IMR-90 (cell line): ENCODE results near the gene HAGHL. TPM values are rescaled to one million over a fixed set of nuclear protein-coding genes. Genes with fewer than 3 reads are reported as not detected.

Source experiments
- ATAC-seq: fragments of 200-7000 bp; cut with Tn5 transposase; 2 replicates; pipeline ENCODE4 v1.9.1; 2020; ENCODE audit warnings: low read depth, mild to moderate bottlenecking, moderate library complexity
- BruUV-seq: library from RNA; stranded (reverse); fragments of 400-500 nt; replicated peaks from 2 replicates; lab custom pipeline; 2021; lab: Mats Ljungman, UMichigan
- CTCF ChIA-PET: fragments of 300-600 bp; formaldehyde crosslinking; extraction: SDS; loops from one replicate; lab custom pipeline; 2021; ENCODE audit warnings: antibody characterized with exemption; lab: Yijun Ruan, JAX
- POLR2A ChIA-PET: fragments of 300-600 bp; sonication (Branson Sonifier 250); formaldehyde crosslinking; loops from one replicate; lab custom pipeline; 2022; ENCODE audit warnings: antibody characterized with exemption; ENCODE audit not compliant: unreplicated experiment; lab: Charles Lee
- DNase-seq: peaks from one replicate; pipeline ENCODE4 v3.0.0; 2013
- H2AFZ ChIP-seq: replicated peaks from 2 replicates; pipeline ENCODE3; 2013; ENCODE audit warnings: low read length, mild to moderate bottlenecking; ENCODE audit not compliant: poor library complexity
- H2AK5ac ChIP-seq: 2 replicates; pipeline ENCODE4 v1.6.1; 2013; ENCODE audit warnings: low read depth, low read length, inconsistent platforms
- H2AK9ac ChIP-seq: replicated peaks from 2 replicates; pipeline ENCODE3; 2013; ENCODE audit warnings: mild to moderate bottlenecking, low read depth, low read length, moderate library complexity; ENCODE audit not compliant: poor library complexity
- H2BK120ac ChIP-seq: 2 replicates; pipeline ENCODE4 v1.6.1; 2013; ENCODE audit warnings: low read depth, low read length, inconsistent platforms
- H2BK15ac ChIP-seq: 3 replicates; pipeline ENCODE4 v1.6.1; 2013; ENCODE audit warnings: low read depth, low read length, inconsistent platforms
- H2BK20ac ChIP-seq: 2 replicates; pipeline ENCODE4 v1.6.1; 2013; ENCODE audit warnings: low read depth, mild to moderate bottlenecking, inconsistent platforms, low read length, moderate library complexity
- H2BK5ac ChIP-seq: 2 replicates; pipeline ENCODE4 v1.6.1; 2013; ENCODE audit warnings: mild to moderate bottlenecking, low read depth, low read length, inconsistent platforms; ENCODE audit not compliant: poor library complexity, severe bottlenecking
- H3K14ac ChIP-seq: replicated peaks from 2 replicates; pipeline ENCODE4 v1.6.1; 2013; ENCODE audit warnings: low read depth, low read length, inconsistent platforms
- H3K18ac ChIP-seq: 2 replicates; pipeline ENCODE4 v1.6.1; 2013; ENCODE audit warnings: low read depth, low read length, control low read depth
- H3K23ac ChIP-seq: 2 replicates; pipeline ENCODE4 v1.6.1; 2013; ENCODE audit warnings: low read depth, low read length, inconsistent platforms
- H3K27ac ChIP-seq: 2 replicates; pipeline ENCODE4 v1.5.1; 2013; ENCODE audit warnings: mild to moderate bottlenecking, control low read depth, low read length; ENCODE audit not compliant: insufficient read depth
- H3K27me3 ChIP-seq: 2 replicates; pipeline ENCODE4 v1.6.1; 2013; ENCODE audit warnings: low read length; ENCODE audit not compliant: control insufficient read depth, insufficient read depth
- H3K36me3 ChIP-seq: 2 replicates; pipeline ENCODE4 v1.6.1; 2013; ENCODE audit warnings: low read length, mixed read lengths; ENCODE audit not compliant: control insufficient read depth, insufficient read depth
- H3K4ac ChIP-seq: 2 replicates; pipeline ENCODE4 v1.6.1; 2013; ENCODE audit warnings: low read depth, low read length, inconsistent platforms
- H3K4me1 ChIP-seq: 2 replicates; pipeline ENCODE4 v1.6.1; 2013; ENCODE audit warnings: low read length, mixed read lengths; ENCODE audit not compliant: control insufficient read depth, insufficient read depth
- H3K4me2 ChIP-seq: 2 replicates; pipeline ENCODE4 v1.6.1; 2013; ENCODE audit warnings: low read depth, mild to moderate bottlenecking, control low read depth, low read length, moderate library complexity
- H3K4me3 ChIP-seq: 2 replicates; pipeline ENCODE4 v1.5.1; 2013; ENCODE audit warnings: low read depth, mild to moderate bottlenecking, control low read depth, low read length, moderate library complexity; ENCODE audit not compliant: insufficient read depth
- H3K56ac ChIP-seq: 2 replicates; pipeline ENCODE4 v1.6.1; 2013; ENCODE audit warnings: low read length, inconsistent platforms; ENCODE audit not compliant: insufficient read depth; ENCODE audit errors: extremely low read depth
- H3K79me1 ChIP-seq, 2 experiments: 2 replicates each; pipeline ENCODE4 v1.6.1; 2013; ENCODE audit warnings: low read length in 2 of 2, inconsistent platforms in 1 of 2, low read depth in 1 of 2
- H3K9ac ChIP-seq: 2 replicates; pipeline ENCODE4 v1.6.1; 2013; ENCODE audit warnings: low read depth, low read length, control low read depth
- H3K9me1 ChIP-seq: 2 replicates; pipeline ENCODE4 v1.6.1; 2013; ENCODE audit warnings: low read length, inconsistent platforms; ENCODE audit not compliant: insufficient read depth
- H3K9me3 ChIP-seq: 2 replicates; pipeline ENCODE4 v1.6.1; 2013; ENCODE audit warnings: low read length; ENCODE audit not compliant: control insufficient read depth, insufficient read depth
- H4K20me1 ChIP-seq: 2 replicates; pipeline ENCODE4 v1.6.1; 2013; ENCODE audit warnings: low read length, inconsistent platforms; ENCODE audit not compliant: insufficient read depth
- H4K5ac ChIP-seq: 2 replicates; pipeline ENCODE4 v1.6.1; 2013; ENCODE audit warnings: mild to moderate bottlenecking, low read depth, low read length, control low read depth
- H4K8ac ChIP-seq, 2 experiments: 2 replicates each; pipeline ENCODE4 v1.6.1; 2013; ENCODE audit warnings: low read depth in 2 of 2, low read length in 2 of 2, control low read depth in 1 of 2, inconsistent platforms in 1 of 2
- H4K91ac ChIP-seq: 2 replicates; pipeline ENCODE4 v1.6.1; 2013; ENCODE audit warnings: low read depth, low read length, inconsistent platforms; ENCODE audit not compliant: insufficient read depth
- BHLHE40 ChIP-seq: fragments of 150-350 bp; IDR thresholded peaks from 2 replicates; pipeline ENCODE4 v1.6.1; 2016; ENCODE audit warnings: mild to moderate bottlenecking, low read depth, low read length
- FOS ChIP-seq: fragments of 150-350 bp; IDR thresholded peaks from 2 replicates; pipeline ENCODE4 v1.6.1; 2016; ENCODE audit warnings: low read depth, low read length
- MAFK ChIP-seq: IDR thresholded peaks from 2 replicates; pipeline ENCODE4 v1.6.1; 2012; ENCODE audit warnings: low read depth, low read length, improper control_type of control experiment
- MXI1 ChIP-seq: IDR thresholded peaks from 2 replicates; pipeline ENCODE4 v1.6.1; 2012; ENCODE audit warnings: low read depth, mild to moderate bottlenecking, low read length, moderate library complexity, borderline replicate concordance
- RAD21 ChIP-seq: IDR thresholded peaks from 2 replicates; pipeline ENCODE4 v1.6.1; 2012; ENCODE audit warnings: low read length, improper control_type of control experiment
- RCOR1 ChIP-seq: IDR thresholded peaks from 2 replicates; pipeline ENCODE4 v1.6.1; 2012; ENCODE audit warnings: mild to moderate bottlenecking, low read length, improper control_type of control experiment; ENCODE audit not compliant: insufficient replicate concordance
- RFX5 ChIP-seq: IDR thresholded peaks from 2 replicates; pipeline ENCODE4 v1.8.0; 2012; ENCODE audit warnings: low read depth, mild to moderate bottlenecking, low read length, moderate library complexity
- SMC3 ChIP-seq: fragments of 150-350 bp; IDR thresholded peaks from 2 replicates; pipeline ENCODE4 v1.6.1; 2016; ENCODE audit warnings: low read depth, mild to moderate bottlenecking, antibody characterized with exemption, low read length, moderate library complexity
- WGBS, 2 experiments: methylation state at CpG; one replicate each; pipeline versions ENCODE4 v1.1.5 to v1.1.7; 2013; ENCODE audit warnings: missing lambda C conversion rate in 2 of 2; ENCODE audit not compliant: insufficient read length in 1 of 2; ENCODE audit errors: extremely low coverage in 2 of 2; 5-methylcytosine and 5-hydroxymethylcytosine counted together
- dilution Hi-C: fragments of 300-500 bp; cut with HindIII; formaldehyde crosslinking; loops from one replicate; pipeline ENCODE4 v1.14.3; 2018; ENCODE audit warnings: low sequenced_read_pairs; ENCODE audit not compliant: unreplicated experiment
- in situ Hi-C: fragments of 300-500 bp; cut with MboI; formaldehyde crosslinking; loops from 3 replicates; pipeline ENCODE4 v1.14.3; 2019; ENCODE audit warnings: low sequenced_read_pairs, inconsistent platforms, mixed read lengths
- intact Hi-C: fragments of 100-400 bp; cut with micrococcal nuclease; formaldehyde crosslinking; loops from 2 replicates; pipeline ENCODE4 v1.10.0; 2022
- polyA plus RNA-seq, 3 experiments: library from polyadenylated mRNA; depleted of rRNA; stranded (reverse); fragments of >200 nt; gene quantifications; 2 replicates each; pipeline ENCODE4 v1.2.3, GENCODE V29; 2012; ENCODE audit warnings: low replicate concordance in 1 of 3
- total RNA-seq: library from RNA; depleted of rRNA; stranded (reverse); fragments of >200 nt; gene quantifications from 2 replicates; pipeline ENCODE4 v1.2.3, GENCODE V29; 2012
- TF ChIP-seq, protein P1 (sequence below): fragments of 150-350 bp; IDR thresholded peaks from 2 replicates; pipeline ENCODE4 v1.6.1; 2017; ENCODE audit warnings: mild to moderate bottlenecking, antibody characterized with exemption, low read length, low read depth
- TF ChIP-seq, protein P2 (sequence below): fragments of 150-350 bp; IDR thresholded peaks from 2 replicates; pipeline ENCODE4 v1.6.1; 2016; ENCODE audit warnings: low read depth, mild to moderate bottlenecking, low read length, moderate library complexity, borderline replicate concordance

HAGHL gene
- total and polyA plus RNA-seq, 2 of the 4 experiments (the other 2 are of a cell fraction) = 3.0 to 12.5 TPM

DNA sequence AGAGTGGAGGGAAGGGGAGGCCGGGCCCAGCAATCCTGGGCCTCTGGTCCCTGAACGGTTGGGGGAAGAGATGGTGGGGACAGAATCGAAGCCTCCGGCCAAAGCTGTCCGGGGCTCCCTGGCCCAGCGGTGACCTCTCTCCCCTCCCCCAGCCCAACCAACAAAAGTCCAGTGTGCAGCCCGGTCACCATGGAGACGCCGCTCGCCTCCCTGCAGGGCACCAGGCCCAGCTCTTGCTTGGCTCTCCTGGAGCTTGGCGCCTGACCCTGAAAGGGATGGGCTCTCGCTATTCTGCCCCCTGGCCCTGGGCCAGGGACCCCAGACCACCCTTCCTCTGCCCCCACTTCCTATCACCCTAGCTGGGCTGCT lies 10.7 kb upstream of the HAGHL start:
- no peak overlapping the region for H4K5ac ChIP-seq
- H2AFZ ChIP-seq = peak overlapping the region; percentile 77
- H3K14ac ChIP-seq = no peak overlapping the region
- no peak overlapping the region for H2AK5ac ChIP-seq
- WGBS, 2 experiments = 31% methylated on average over 4 of the region's 12 CpGs; no CpG with 5 or more reads in 1 of the 2 experiments
- H3K18ac ChIP-seq = no peak overlapping the region
- peaks cover 7% of the 10 kb centered on the region for H4K20me1 ChIP-seq
- peaks cover 15% of the 10 kb centered on the region for H3K4me1 ChIP-seq
- DNase-seq = no peak
- H3K9ac ChIP-seq = peak overlapping the region; percentile 51; the same call in 1 of the 2 replicates
- no peak overlapping the region for H2BK5ac ChIP-seq
- no peak overlapping the region for H3K56ac ChIP-seq
- no peak overlapping the region for H2BK20ac ChIP-seq
- in situ Hi-C loops = loop anchor here (25.0 kb wide), 1 partner anchor 346 kb away; the partner anchor contains the start of gene SSTR5
- 0 out of 2 replicates have a peak overlapping the region, but pooled peaks have one; percentile 52 for H3K4ac ChIP-seq
- intact Hi-C loops = no loop called here
- no peaks in the 10 kb centered on the region for H3K9me1 ChIP-seq
- ChIA-PET POLR2A (no interaction called here), CTCF (no interaction called here)
- peaks cover 13 to 23% of the 10 kb centered on the region in 2 experiments for H3K79me1 ChIP-seq
- dilution Hi-C loops = no loop called here
- H3K9me3 ChIP-seq = no peaks in the 10 kb centered on the region
- H3K27ac ChIP-seq = no peak overlapping the region
- ATAC-seq = no peak
- no peak overlapping the region for H2BK120ac ChIP-seq
- no TSS peak for BruUV-seq
- H4K91ac ChIP-seq = no peak overlapping the region
- peak overlapping the region; percentile 94 for H2AK9ac ChIP-seq
- TF ChIP-seq FOS (no peak), MAFK (no peak), BHLHE40 (no peak), SMC3 (no peak), RFX5 (no peak), MXI1 (no peak), RAD21 (no peak), RCOR1 (no peak)
- TF ChIP-seq, protein P1, sequence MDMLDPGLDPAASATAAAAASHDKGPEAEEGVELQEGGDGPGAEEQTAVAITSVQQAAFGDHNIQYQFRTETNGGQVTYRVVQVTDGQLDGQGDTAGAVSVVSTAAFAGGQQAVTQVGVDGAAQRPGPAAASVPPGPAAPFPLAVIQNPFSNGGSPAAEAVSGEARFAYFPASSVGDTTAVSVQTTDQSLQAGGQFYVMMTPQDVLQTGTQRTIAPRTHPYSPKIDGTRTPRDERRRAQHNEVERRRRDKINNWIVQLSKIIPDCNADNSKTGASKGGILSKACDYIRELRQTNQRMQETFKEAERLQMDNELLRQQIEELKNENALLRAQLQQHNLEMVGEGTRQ = no peak
- TF ChIP-seq, protein P2, sequence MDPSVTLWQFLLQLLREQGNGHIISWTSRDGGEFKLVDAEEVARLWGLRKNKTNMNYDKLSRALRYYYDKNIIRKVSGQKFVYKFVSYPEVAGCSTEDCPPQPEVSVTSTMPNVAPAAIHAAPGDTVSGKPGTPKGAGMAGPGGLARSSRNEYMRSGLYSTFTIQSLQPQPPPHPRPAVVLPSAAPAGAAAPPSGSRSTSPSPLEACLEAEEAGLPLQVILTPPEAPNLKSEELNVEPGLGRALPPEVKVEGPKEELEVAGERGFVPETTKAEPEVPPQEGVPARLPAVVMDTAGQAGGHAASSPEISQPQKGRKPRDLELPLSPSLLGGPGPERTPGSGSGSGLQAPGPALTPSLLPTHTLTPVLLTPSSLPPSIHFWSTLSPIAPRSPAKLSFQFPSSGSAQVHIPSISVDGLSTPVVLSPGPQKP = no peak
- peak overlapping the region in 1 of 2 experiments; percentile 68; a peak in 1 of 4 replicates for H4K8ac ChIP-seq
- peak overlapping the region; percentile 31; the same call in 1 of the 2 replicates for H3K23ac ChIP-seq
- H3K4me3 ChIP-seq = peak overlapping the region; percentile 70; the same call in 1 of the 2 replicates
- no peaks in the 10 kb centered on the region for H3K27me3 ChIP-seq
- H2BK15ac ChIP-seq = no peak overlapping the region
- no peaks in the 10 kb centered on the region for H3K36me3 ChIP-seq
- H3K4me2 ChIP-seq = peak overlapping the region; percentile 90
